Hepatocyte (in vitro differentiated cells): ENCODE data around the gene NBPF11.
A peak's percentile ranks its signal among the peaks of the same experiment; 100 is the strongest.
"Not testable (repeated sequence)": the region's sequence is repeated elsewhere in the genome, so short reads cannot be mapped to it uniquely, and the experiment has no call there.

Source experiments
- EZH2 ChIP-seq: fragments of 200-600 bp; sonication (generic); IDR thresholded peaks from 2 replicates; pipeline ENCODE4 v1.6.1; 2016; ENCODE audit warnings: antibody characterized with exemption, mild to moderate bottlenecking, borderline replicate concordance
- EZH2phosphoT487 ChIP-seq: fragments of 200-600 bp; sonication (generic); IDR thresholded peaks from one replicate; pipeline ENCODE4 v1.6.1; 2018; ENCODE audit warnings: antibody characterized with exemption, mild to moderate bottlenecking, low read depth, moderate library complexity; ENCODE audit not compliant: unreplicated experiment, severe bottlenecking
- TF ChIP-seq, protein P1 (sequence below): fragments of 200-600 bp; sonication (generic); IDR thresholded peaks from 2 replicates; pipeline ENCODE4 v1.5.1; 2016; ENCODE audit warnings: antibody characterized with exemption, mild to moderate bottlenecking; ENCODE audit not compliant: poor library complexity

DNA sequence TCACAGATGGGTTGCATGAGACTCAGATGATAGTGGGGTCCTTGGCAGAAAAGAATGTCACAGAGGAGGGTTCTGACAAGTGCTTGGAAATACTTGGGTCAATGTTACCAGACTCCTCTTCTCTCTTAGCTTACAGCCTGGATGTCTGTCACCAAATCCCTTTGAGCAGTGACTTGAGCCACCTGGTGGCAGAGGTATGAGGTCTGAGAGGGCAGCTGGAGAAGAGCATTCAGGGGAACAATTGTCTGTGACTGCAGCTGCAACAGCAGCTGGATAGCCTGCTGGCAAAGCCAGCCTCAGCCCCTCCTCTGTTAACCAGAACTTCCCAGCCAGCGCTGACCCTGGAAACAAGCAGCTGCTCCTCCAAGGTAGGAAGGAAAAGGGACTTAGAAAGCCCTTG lies 65.9 kb downstream of the NBPF11 start:
- TF ChIP-seq, protein P1, sequence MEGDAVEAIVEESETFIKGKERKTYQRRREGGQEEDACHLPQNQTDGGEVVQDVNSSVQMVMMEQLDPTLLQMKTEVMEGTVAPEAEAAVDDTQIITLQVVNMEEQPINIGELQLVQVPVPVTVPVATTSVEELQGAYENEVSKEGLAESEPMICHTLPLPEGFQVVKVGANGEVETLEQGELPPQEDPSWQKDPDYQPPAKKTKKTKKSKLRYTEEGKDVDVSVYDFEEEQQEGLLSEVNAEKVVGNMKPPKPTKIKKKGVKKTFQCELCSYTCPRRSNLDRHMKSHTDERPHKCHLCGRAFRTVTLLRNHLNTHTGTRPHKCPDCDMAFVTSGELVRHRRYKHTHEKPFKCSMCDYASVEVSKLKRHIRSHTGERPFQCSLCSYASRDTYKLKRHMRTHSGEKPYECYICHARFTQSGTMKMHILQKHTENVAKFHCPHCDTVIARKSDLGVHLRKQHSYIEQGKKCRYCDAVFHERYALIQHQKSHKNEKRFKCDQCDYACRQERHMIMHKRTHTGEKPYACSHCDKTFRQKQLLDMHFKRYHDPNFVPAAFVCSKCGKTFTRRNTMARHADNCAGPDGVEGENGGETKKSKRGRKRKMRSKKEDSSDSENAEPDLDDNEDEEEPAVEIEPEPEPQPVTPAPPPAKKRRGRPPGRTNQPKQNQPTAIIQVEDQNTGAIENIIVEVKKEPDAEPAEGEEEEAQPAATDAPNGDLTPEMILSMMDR = peak; percentile 6
- not testable (repeated sequence) for TF ChIP-seq EZH2phosphoT487, EZH2
